ENCODE measurements around the gene KIAA1755.

KIAA1755 gene

DNA sequence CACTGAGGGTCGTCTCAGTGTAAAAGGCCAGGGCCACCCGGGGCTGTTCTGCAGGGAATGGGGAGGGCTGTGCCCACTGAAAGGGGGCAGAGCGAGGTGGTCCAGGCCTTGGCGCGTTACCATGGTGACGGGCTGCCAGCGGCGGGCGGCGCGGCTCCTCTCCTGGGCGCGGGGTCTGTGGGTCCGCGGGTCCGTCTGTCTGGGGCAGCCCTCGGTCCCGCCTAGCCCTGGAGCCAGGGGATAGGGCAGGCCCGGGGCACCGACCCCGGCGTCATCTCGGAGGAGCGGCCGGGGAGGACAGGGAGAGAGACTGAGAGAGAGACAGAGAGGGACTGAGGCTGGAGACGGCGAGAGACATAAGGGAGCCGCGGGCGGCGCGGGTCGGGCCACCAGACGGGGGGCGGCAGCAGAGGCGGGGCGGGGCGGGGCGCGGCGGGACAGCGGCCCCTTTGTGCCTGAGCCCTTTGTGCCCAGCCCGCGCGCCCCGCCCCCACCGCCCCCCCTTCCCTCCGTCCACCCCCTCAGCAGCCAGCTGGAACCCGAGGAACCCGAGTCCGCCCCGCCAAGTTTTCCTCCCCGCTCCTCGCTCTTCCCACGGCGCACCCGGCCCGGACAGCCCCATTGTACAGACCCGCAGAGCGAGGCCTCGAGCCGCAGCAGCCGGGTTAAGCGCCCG, at the start of gene KIAA1755:
TSS of gene KIAA1755 (minus strand) at position 358 of the 676 bp plus-strand sequence. CDS start at position 123, 235 bp downstream.
- DNase-seq, result no peak

GRCh38 chr20:38308447-38308846, 47.9 kb upstream of the KIAA1755 start:
- no peak for DNase-seq

- no peak for DNase-seq
Observed at GRCh38 chr20:38308047-38308438, 47.5 kb upstream of the KIAA1755 start.

DNA sequence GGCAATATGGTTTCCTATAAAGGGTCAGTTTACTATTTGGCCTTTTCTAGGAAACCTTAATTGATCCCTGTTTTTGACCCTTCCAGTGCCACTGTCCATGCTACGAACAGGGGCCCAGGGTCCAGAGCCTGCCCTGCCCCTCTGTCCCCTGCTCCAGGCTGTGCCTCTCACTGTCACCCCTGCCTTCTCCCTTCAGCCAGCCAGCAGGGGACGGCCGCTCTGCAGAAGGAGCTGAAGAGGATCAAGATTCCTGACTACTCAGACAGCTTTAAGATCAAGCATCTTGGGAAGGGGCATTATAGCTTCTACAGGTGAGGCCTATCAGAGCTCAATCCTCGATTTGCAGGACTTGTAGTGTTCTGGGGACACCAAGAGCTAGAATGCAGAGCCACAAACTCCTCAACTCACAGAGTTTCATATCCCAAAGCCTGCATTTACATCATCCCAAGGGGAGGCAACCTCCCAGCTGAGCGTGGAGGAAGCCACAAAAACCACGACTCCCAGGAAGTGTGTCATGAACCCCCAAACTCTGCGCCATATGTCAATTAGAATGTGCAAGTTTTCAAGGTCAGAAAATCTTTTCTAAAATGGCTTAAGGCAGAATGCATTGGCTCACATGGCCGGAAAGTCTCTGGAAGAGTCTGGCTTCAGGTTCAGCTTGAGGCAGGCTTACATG, 47.0 kb upstream of the KIAA1755 start:
- DNase-seq, result no peak

DNA sequence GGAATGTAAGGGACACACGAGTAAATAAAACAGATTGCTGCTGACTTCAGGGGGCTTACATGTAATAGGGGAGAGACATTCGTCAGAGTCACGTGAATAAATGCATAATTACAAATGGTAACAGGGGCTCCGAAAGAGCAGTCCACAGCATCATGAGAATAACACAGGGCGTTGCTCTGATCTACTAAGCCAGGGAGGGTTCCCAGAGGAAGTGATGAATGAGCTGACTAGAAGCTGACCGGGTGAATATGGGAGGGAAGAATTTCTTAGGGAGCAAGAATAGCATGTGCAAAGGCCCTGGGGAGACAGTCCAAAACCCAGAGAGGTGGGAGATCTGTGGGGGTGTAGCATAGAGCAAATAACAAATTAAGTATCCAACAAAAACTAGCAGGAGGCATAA, 45.8 kb upstream of the KIAA1755 start:
- DNase-seq, result no peak

DNA sequence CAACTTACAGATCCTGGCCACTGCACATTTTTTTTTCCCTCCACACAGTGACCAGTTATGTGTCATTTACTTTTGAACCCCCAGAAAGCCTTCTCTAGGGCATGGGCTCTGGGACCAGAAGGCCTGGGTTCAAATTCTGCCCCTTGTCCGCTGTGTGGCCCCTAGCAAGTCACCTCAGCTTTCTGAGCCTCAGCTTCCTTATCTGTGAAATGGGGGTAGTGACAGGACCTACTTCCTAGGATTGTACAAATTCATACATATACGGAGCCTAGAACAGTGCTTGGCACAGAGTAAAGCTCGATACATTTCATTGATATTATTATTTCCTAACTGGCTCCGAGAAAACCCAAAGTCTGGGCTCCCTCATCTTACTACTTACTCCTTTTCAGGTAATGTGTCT, 45.0 kb upstream of the KIAA1755 start:
- DNase-seq, result no peak

GRCh38 chr20:38304845-38305447, 44.4 kb upstream of the KIAA1755 start:
- no peak for DNase-seq

- DNase-seq, result no peak
Observed at GRCh38 chr20:38303908-38304379, 43.4 kb upstream of the KIAA1755 start, which contains the start of gene BPI. Gene BPI (plus strand): TSS chr20:38304156. CDS start chr20:38304224, 68 bp downstream.

- DNase-seq, result no peak
Observed at GRCh38 chr20:38302786-38303185, 42.3 kb upstream of the KIAA1755 start.

DNA sequence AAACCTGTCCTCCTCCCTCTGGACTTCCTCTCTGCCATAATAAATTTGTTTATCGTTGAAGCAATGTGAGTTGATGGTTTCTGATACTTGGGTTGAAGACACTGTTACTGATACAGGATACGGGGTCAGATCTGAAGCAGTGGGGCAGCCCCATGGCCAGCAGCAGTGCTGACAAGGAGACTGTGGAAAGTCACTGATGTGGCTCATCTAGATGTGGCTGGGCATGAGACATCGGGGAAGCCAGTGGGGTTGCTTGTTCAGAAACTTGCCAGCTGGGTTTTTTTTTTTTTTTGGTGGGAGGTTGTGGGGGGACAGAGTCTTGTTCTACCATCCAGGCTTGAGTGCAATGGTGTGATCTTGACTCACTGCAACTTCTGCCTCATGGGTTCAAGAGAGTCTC, 40.8 kb upstream of the KIAA1755 start:
- no peak for DNase-seq

GRCh38 chr20:38300438-38300837, 39.9 kb upstream of the KIAA1755 start:
- no peak for DNase-seq

GRCh38 chr20:38299963-38300362, 39.4 kb upstream of the KIAA1755 start:
- DNase-seq, result no peak

- no peak for DNase-seq
Observed at GRCh38 chr20:38298768-38299288, 38.3 kb upstream of the KIAA1755 start.

- DNase-seq, result no peak
Observed at GRCh38 chr20:38297916-38298674, 37.6 kb upstream of the KIAA1755 start.

DNA sequence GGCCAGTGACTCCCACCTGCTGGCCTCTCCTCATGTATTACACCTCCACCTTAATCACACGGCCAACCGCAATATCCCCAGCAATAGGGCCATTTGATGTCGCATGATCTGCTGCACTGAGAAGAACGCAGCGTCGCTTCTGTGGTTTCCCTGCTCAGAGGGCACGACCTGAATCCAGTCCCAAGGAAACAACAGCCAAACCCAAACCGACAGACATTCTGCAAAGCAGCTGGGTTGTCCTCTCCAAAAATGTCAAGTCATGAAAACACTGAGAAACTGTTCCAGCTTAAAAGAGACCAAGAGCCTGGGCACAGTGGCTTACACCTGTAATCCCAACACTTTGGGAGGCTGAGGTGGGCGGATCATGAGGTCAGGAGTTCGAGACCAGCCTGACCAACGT, 35.9 kb upstream of the KIAA1755 start:
- no peak for DNase-seq

DNA sequence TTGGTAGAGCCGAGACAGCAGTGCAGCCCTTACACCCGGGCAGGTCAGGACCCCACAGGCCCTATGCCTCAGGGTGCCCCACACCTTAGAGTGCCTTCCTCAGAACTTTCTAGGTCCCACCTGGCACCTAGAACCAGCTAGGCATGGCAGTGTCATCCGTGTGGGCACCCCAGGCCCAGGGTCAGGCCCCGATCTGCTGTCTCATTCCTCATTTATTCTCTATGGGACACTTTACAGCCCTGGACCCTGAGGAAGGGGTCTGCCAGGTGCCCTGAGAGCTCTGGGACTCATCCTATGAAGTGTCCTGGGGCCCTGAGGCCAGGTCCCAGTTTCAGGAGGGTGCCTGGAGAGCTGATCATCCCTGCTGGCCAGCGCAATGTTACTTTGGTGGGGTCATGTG, 35.3 kb upstream of the KIAA1755 start:
- DNase-seq, result no peak

DNA sequence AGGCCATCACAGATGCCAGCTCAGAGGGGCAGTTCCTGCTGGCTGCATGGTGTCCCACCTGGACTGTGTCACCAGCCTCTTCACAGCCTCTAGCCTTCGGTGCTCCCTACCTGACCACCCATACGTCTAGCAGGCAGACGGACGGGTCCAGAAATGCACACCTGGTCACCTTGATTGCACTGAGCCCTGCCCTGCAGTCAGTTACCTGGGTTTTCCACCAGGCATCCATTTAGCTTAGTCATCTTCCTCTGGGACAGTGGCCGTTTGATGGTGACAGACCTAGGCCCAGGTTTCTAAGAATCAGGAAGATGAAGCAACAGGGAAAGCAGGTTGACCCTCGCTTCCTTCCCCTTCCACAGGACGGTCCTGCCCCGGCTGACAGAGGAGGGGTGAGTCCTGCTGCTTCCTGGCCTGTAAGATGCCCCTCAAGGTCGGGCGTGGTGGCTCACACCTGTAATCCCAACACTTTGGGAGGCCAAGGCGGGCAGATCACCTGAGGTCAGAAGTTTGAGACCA, 33.6 kb upstream of the KIAA1755 start:
- no peak for DNase-seq

DNA sequence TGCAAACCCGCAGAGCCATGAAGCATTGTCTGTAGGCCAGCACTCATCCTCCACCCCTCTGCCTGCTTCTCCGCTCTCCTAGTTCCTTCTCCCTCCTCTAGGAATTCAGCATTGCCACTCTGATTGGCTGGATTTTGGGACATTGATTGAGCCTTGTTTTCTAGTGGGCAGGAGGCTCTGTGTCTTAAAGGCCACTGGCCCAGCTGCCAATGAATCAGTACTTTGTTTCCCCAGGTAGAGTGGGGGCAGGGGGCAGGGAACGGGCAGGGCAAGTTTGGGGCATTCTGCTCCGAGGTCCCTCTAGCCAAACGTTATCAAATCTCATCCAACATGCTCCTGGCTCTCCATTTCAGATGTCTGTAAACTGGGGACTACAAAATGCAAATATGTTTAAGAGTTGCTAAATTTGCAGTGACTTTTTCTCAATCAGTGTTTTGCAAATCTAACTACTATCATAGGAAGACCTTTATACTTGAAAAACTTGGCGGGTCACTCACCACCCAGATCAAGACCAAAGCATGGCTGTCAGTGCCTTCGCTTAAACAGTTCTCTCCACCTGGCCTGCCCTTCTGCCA, 33.0 kb upstream of the KIAA1755 start:
- DNase-seq, result no peak

- no peak for DNase-seq
Observed at GRCh38 chr20:38291966-38292365, 31.4 kb upstream of the KIAA1755 start.

DNA sequence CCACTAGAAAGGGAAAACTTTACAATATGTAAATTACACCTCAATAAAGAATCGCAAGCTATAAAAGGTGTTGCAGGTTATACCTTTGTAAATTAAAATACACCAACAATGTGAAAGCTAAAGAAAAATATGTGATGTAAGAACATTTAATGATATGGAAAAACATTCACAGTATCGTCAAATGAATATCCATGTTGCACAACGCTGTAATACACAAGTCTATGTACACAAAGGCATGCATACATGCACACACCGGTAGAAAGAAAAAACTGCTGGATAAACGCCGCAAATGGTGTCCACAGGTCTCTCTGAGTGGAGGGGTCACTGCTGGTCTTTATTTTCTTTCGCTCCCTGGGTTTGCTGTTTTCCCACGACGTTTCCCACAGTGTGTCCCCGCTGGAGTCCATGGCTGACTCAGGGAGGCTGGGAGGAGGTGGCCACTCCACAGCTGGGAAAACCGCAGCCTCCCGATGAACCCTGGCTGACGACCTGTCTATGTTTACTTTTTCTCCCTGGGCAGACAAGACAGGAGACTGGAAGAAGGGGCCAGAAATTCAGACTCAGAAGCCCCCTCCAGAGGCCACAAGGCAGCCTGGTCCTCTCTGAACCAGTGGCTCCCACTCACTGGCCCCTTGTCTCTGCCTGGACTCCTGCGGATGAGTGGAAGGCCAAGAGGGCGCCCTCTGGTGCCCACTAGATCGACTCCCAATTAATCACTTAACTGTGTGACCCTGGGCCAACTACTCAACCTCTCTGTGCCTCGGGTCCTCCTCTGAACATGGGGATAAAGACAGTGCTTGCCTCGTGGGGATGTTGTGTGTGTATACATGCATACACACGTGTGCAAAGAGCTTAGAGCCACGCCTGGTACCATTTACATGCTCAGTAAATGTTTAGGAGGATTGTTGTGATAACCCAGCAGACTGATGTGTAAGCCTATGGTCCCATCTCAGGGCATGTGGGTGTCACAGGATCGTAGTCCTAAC, 30.6 kb upstream of the KIAA1755 start:
- no peak for DNase-seq

Measured in NCI-H1694 (cell line).